SK-N-SH (cell line): ENCODE data around the gene MYH16.

Experiments used
- CHD2 ChIP-seq: fragments of 150-350 bp; IDR thresholded peaks from 2 replicates; pipeline ENCODE4 v1.6.1; 2018; ENCODE audit warnings: low read length; ENCODE audit not compliant: partially characterized antibody
- MXI1 ChIP-seq: IDR thresholded peaks from 2 replicates; pipeline ENCODE4 v1.6.1; 2012; ENCODE audit warnings: mild to moderate bottlenecking, low read depth, low read length, improper control_type of control experiment

- TF ChIP-seq MXI1 (no peak), CHD2 (no peak)
Observed at GRCh38 chr7:99270702-99271101, 1.9 kb upstream of the MYH16 start.
